Left renal pelvis (tissue), 4 donors: Measurements from ENCODE around the gene TENT5C. TPM values are rescaled to one million over a fixed set of nuclear protein-coding genes. Genes with fewer than 3 reads are reported as not detected.

Experiments used
- DNase-seq, 4 donors: peaks; one replicate each; pipeline ENCODE4 v3.0.0-alpha.2; 2013; ENCODE audit warnings: low read depth in 4 of 4, low spot score in 3 of 4
- polyA plus RNA-seq, 4 donors: library from polyadenylated mRNA; unstranded; fragments of 120-200 nt; gene quantifications; one replicate each; pipeline ENCODE4 v1.2.1, GENCODE V29; 2013; ENCODE audit not compliant: insufficient read length in 4 of 4

The TENT5C gene
- polyA plus RNA-seq, 4 donors: 3.0 to 13.4 (median 3.4) TPM

- DNase-seq: no peak
Observed at GRCh38 chr1:117632269-117633067, 26.6 kb downstream of the TENT5C start.

DNA sequence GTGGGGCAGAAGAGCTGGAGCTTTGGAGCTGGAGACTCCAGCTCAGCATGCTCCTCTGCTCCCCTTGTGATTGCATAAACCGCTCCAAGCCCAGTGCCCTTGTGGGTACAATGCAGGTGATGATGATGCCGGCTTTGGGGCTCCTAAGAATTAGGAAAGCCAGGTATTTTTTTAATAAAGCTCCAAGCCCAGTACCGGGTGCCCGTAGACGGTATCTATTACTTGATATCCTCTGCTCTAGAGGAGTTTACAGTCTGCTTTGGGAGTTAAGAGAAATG is 27.2 kb downstream of the TENT5C start:
- DNase-seq: no peak

GRCh38 chr1:117633423-117633822 is 27.6 kb downstream of the TENT5C start:
- DNase-seq: no peak

GRCh38 chr1:117633936-117634335 is 28.1 kb downstream of the TENT5C start:
- no peak for DNase-seq

DNA sequence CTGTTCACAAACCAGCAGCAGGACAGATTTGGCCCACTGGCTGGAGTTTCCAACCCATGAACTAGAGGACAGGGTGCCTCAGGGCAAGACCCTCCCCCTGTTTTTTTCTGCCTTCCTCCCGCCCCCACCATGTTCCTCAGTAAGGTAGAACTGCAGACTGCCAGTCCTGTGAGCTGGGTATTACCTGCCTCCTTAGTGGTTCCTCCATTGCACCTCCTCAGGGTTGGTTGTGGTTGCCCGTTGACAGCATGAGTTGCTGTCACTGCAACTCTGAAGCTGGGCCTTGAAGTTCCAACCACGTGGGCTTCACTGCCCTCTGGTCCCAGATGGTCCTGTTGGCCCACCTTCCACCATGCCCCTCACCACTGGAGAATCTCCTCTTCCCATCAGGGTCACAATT is 28.8 kb downstream of the TENT5C start:
- no peak for DNase-seq

DNA sequence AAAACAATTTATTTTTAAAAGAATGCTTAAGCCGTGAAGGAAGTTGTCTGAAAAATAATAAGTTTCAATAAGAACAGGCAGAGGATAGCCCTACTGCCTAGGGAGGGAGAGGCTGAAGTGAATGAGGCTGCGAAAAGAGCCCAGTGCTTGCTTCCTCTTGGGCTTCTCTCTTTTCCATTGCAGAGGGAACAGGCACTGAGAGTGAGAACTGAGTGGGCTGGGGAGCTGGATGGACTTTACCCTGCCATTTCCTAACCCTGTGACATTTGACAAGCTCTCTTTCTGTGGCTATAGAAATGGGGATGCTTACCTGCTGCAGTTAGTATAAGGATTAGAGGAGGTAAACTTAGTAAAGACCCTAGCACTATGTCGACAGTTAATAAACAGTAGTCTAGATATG is 30.0 kb downstream of the TENT5C start:
- DNase-seq: no peak

DNA sequence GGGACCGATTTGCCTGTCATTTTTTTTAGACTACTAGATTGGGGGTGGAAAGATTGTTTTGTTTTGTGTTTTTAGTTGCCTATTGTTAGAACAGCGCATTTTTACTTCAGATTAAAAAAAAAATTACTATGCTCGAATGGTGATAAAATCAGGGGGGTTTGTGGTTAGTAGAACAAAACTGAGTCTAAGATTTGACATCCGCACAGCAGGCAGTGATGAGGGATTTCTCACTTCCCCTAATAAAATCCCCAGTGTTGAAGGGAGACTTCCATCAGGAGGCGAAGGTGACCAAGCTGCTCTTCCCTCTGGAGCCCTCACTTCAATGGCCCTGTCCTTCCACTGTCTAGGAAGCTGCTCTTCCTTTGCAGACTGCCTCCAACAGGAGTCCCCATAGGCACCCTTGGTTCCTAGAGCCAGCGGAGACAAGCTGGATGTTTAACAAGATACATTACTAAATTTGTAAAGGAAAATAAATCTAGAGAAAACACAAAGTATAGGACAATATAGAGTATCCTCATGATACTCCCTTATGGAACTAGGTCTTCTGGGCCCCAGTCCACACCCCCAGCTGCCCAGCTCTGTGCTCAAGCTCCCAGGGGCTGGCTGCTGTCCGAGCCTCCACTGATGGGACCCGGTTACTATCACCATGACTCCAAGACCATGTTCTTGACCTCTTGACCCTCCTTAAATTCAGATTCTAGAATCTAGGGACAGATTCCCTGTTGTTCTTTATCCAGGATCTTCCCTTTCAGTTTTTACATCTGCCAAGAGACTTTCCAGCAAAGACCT is 31.0 kb downstream of the TENT5C start:
- no peak for DNase-seq

GRCh38 chr1:117638141-117638540 is 32.3 kb downstream of the TENT5C start:
- DNase-seq: no peak

DNA sequence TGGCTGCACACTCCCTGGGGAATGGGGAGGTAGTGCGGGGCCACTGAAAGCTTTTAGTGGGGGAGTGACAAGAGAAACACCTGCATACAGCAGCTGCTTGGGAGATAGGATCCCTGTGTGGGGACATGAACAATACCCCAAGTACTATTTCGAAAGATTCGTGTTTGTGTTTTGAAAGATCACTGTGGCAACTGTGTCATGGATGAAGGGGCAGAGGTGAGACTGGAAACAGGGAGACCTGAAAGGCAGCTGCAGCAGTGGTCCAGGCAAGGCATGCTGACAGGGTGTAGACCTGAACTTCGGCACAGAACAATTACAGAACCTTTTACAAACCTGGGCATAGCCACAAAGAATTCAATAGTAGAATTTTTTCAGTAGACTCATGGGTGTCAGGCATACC is 32.9 kb downstream of the TENT5C start:
- no peak for DNase-seq

DNA sequence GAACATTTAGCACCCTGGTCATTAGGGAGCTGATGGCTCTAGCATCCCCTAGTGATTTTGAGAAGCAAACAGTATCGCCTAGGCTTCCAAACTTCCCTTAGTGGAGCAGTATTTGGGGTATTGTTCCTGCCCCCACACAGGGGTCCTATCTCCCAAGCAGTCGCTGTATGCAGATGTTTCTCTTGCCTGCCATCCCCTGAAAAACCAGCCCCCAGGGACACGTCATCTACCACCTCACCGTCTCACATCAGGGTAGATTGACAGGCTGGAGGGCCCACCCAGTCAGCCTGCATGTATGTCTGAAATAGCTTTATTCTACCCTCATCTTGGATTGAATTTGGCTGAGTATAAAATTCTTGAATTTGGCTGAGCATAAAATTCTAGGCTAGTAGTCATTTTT is 33.9 kb downstream of the TENT5C start:
- no peak for DNase-seq

DNA sequence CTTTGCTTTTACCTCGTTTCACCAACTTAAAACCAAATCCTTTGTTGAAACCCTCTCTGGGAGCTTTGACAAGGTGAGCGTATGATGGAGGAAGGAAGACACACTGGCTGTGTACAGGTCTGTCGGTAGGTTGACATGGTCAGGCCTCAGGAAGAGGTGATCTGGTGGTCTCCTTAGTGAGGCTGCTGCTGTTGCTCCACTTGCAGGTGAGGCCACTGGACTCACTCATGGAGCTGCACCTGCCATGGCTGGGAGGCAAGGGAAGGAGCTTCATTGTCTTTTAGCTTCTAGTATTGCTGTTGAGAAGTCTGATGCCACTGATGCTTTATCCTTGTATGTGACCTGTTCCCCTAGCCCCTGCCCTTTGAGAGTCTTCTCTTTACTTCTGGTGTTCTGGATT is 35.7 kb downstream of the TENT5C start:
- no peak for DNase-seq

GRCh38 chr1:117642963-117643362 is 37.1 kb downstream of the TENT5C start:
- no peak for DNase-seq

GRCh38 chr1:117643601-117644000 is 37.8 kb downstream of the TENT5C start:
- no peak for DNase-seq

DNA sequence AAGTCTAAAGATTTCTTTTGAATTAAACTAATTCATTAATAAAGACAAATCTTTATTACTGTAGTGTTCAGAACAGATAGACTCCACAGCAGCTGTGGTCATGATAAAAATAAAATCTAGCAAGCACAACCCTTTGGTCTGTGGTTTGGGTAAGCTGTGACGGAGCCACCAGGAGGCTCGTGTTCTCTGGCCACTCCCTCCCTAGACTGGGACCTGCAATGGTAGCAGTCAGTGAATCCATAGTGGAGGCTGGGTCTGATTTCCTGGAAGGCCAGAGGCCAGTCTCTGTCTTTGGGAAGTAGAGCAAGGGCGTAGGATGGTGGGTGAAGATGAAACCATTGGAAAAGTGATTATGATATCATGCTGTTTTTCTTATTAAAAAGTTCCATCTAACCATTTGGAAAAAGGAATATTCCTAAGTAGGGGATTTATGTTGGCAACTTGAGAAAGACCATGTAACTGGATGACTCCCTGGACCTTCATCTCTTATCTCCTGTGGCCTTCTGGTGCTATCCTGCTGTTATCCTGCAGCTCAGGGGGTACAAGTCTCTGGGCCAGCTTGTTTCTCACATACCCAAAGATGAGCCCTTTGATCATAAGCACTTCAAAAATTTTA is 39.0 kb downstream of the TENT5C start:
- DNase-seq: no peak

GRCh38 chr1:117645343-117645742 is 39.5 kb downstream of the TENT5C start:
- no peak for DNase-seq

GRCh38 chr1:117646007-117646811 is 40.4 kb downstream of the TENT5C start:
- no peak for DNase-seq

- DNase-seq: no peak
Observed at GRCh38 chr1:117646956-117647355, 41.1 kb downstream of the TENT5C start.

DNA sequence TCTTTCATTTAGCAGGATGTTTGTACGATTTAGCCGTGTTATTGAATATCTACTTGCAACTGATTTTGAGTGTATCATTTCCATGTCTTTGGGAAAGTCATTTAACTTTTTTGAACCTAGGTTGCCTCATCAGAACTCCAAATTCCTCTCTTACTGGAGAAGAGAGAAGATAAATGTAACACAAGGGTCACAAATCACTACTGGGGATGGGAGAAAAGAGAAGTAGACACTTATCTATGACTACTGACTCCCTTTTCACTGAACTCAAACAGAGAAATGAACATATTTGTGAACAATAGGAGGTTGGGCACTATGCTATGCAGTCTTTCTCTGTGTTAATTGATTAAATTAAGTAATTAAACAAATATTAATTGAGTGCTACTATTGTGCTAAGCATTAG is 42.2 kb downstream of the TENT5C start:
- no peak for DNase-seq

DNA sequence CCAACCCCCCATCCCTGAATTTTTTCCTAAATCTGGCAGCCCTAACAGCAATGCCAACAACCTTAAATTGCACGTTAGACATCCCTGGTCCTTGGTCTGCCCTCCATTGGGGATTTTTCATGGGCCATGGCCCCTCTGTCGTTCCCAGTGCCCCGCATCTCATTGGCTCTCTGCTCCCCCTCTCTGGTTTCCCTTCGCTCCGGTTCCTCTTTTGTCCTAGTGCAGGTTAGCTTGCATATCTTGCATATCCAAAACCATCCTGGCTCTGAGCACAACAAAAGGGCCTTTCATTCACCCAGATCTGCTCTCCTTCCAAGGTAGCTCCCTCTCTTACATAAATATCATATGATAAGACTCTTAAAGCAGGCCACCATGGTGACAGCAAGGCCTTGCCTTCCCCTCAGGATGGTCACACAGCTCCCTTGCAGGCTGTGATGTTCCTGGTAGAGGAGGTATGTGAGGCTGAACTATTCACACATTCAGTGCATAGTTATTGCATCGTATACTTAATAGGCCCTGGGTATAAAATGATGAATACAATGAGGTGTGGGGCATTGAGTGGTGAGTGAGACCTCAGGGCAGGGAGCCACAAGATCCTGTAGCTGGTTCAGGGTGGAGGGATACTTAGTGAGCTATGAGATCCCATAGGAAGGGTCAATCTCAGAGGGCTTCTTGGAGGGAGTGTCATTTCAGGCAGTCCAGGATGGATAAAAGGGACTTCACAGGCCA is 45.2 kb downstream of the TENT5C start:
- DNase-seq: no peak

DNA sequence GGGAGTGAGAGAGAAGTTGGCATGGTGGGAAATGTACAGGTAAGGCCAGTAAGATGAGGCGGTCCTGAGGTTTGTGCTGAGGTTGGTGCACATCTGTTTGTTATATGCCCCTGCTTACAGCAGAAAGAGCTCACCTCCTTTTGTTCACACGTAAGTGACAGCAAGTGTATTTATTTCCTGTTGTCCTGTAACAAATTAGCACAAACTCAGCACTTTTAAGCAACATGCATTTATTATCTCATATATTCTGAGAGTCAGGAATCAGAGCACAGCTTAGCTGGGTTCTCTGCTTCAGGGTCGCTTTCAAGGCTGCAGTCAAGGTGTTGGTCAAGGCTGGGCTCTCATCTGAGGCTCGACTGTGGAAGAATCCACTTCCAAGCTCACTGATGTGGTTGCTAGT is 45.8 kb downstream of the TENT5C start:
- no peak for DNase-seq
